ENCODE results near the gene ATF6. TPM values are rescaled to one million over a fixed set of nuclear protein-coding genes. Genes with fewer than 3 reads are reported as not detected.

Gene ATF6
- total RNA-seq, 1 donor from 2014 or later: 21.1 TPM

- no peak for DNase-seq (ENCODE audit: extremely low spot score in 2 of 2)
- no peaks in the 10 kb centered on the region for H3K4me1 ChIP-seq
- no peak overlapping the region for H3K27ac ChIP-seq
- no peaks in the 10 kb centered on the region for H3K27me3 ChIP-seq
- peaks cover 0 to 25% of the 10 kb centered on the region in 2 donors for H3K36me3 ChIP-seq
- intact Hi-C loops (cut with DNase I): no loop called here
- H3K4me3 ChIP-seq: no peak overlapping the region
- H3K9me3 ChIP-seq: no peaks in the 10 kb centered on the region
- TF ChIP-seq CTCF (IDR thresholded peaks at IDR 0.05) (no peak), POLR2AphosphoS5 (IDR thresholded peaks at IDR 0.05; ENCODE audit: insufficient read depth in 1 of 2, low read depth in 1 of 2) (no peak), POLR2A (IDR thresholded peaks at IDR 0.05) (no peak)
Measured at GRCh38 chr1:161858271-161858670, 92.2 kb downstream of the ATF6 start.

- Histone ChIP-seq H3K4me1 (no peaks in the 10 kb centered on the region), H3K36me3 (peaks cover 0 to 16% of the 10 kb centered on the region in 2 donors), H3K4me3 (no peak overlapping the region), H3K9me3 (no peaks in the 10 kb centered on the region), H3K27me3 (no peaks in the 10 kb centered on the region), H3K27ac (no peak overlapping the region)
- DNase-seq (ENCODE audit: extremely low spot score in 2 of 2): no peak
- intact Hi-C loops (cut with DNase I): loop anchor here (10.0 kb wide), 2 partner anchors 49 to 161 kb away; partner anchors contain the start of gene OLFML2B
- TF ChIP-seq POLR2A (IDR thresholded peaks at IDR 0.05): no peak
- TF ChIP-seq CTCF (IDR thresholded peaks at IDR 0.05): no peak
- no peak for TF ChIP-seq POLR2AphosphoS5 (IDR thresholded peaks at IDR 0.05; ENCODE audit: insufficient read depth in 1 of 2, low read depth in 1 of 2)
Measured at GRCh38 chr1:161863549-161863948, 97.4 kb downstream of the ATF6 start.

- intact Hi-C loops (cut with DNase I): loop anchor here (10.0 kb wide), 2 partner anchors 50 to 160 kb away; partner anchors contain the start of gene OLFML2B
- TF ChIP-seq POLR2AphosphoS5 (IDR thresholded peaks at IDR 0.05; ENCODE audit: insufficient read depth in 1 of 2, low read depth in 1 of 2) (no peak), CTCF (IDR thresholded peaks at IDR 0.05) (peak in 1 of 3 experiments; percentile 28)
- Histone ChIP-seq H3K4me3 (no peak overlapping the region), H3K27ac (no peak overlapping the region), H3K4me1 (no peaks in the 10 kb centered on the region), H3K9me3 (no peaks in the 10 kb centered on the region), H3K27me3 (no peaks in the 10 kb centered on the region), H3K36me3 (peaks cover 0 to 16% of the 10 kb centered on the region in 2 donors)
- DNase-seq (ENCODE audit: extremely low spot score in 2 of 2): no peak
Measured at GRCh38 chr1:161864577-161864976, 98.5 kb downstream of the ATF6 start.

- Histone ChIP-seq H3K9me3 (no peaks in the 10 kb centered on the region), H3K27ac (no peak overlapping the region), H3K36me3 (peaks cover 0 to 16% of the 10 kb centered on the region in 2 donors), H3K27me3 (no peaks in the 10 kb centered on the region), H3K4me1 (no peaks in the 10 kb centered on the region), H3K4me3 (no peak overlapping the region)
- intact Hi-C loops (cut with DNase I): loop anchor here (10.0 kb wide), 2 partner anchors 51 to 159 kb away; partner anchors contain the start of gene OLFML2B
- TF ChIP-seq CTCF (IDR thresholded peaks at IDR 0.05) (no peak), POLR2AphosphoS5 (IDR thresholded peaks at IDR 0.05; ENCODE audit: insufficient read depth in 1 of 2, low read depth in 1 of 2) (no peak), POLR2A (IDR thresholded peaks at IDR 0.05) (no peak)
- no peak for DNase-seq (ENCODE audit: extremely low spot score in 2 of 2)
Measured at GRCh38 chr1:161866241-161866640, 100.1 kb downstream of the ATF6 start.

- no peak overlapping the region for H3K27ac ChIP-seq
- intact Hi-C loops (cut with DNase I): loop anchor here (10.0 kb wide), 2 partner anchors 54 to 156 kb away; partner anchors contain the start of gene OLFML2B
- no peaks in the 10 kb centered on the region for H3K27me3 ChIP-seq
- no peak for TF ChIP-seq CTCF (IDR thresholded peaks at IDR 0.05)
- no peak for TF ChIP-seq POLR2A (IDR thresholded peaks at IDR 0.05)
- no peak for TF ChIP-seq POLR2AphosphoS5 (IDR thresholded peaks at IDR 0.05; ENCODE audit: insufficient read depth in 1 of 2, low read depth in 1 of 2)
- H3K36me3 ChIP-seq: peaks cover 0 to 11% of the 10 kb centered on the region in 2 donors
- no peak overlapping the region for H3K4me3 ChIP-seq
- H3K9me3 ChIP-seq: no peaks in the 10 kb centered on the region
- no peak for DNase-seq (ENCODE audit: extremely low spot score in 2 of 2)
- H3K4me1 ChIP-seq: no peaks in the 10 kb centered on the region
Measured at GRCh38 chr1:161868832-161869231, 102.7 kb downstream of the ATF6 start.
